SK-N-MC (cell line): ENCODE results near the gene DDX1.

ENCODE experiments used
- EZH2 ChIP-seq: fragments of 200-600 bp; sonication (generic); IDR thresholded peaks from one replicate; pipeline ENCODE4 v1.6.1; 2017; ENCODE audit warnings: antibody characterized with exemption
- FOXP2 ChIP-seq: optimal IDR thresholded peaks from 2 replicates; pipeline ENCODE3; 2011; ENCODE audit warnings: mild to moderate bottlenecking, moderate library complexity; ENCODE audit not compliant: insufficient read depth; ENCODE audit errors: extremely low read length, control extremely low read depth
- POLR2AphosphoS5 ChIP-seq: IDR thresholded peaks from 2 replicates; pipeline ENCODE4 v1.6.1; 2012; ENCODE audit warnings: mild to moderate bottlenecking, low read depth, low read length, borderline replicate concordance

- TF ChIP-seq POLR2AphosphoS5 (no peak), EZH2 (no peak), FOXP2 (no peak)
Observed at GRCh38 chr2:15603044-15603765, 11.5 kb downstream of the DDX1 start.
